Right forelimb (tissue), 1 donor: ENCODE results near the gene ST6GAL1.
"Not testable (repeated sequence)": the region's sequence is repeated elsewhere in the genome, so short reads cannot be mapped to it uniquely, and the experiment has no call there.

ENCODE experiments used
- DNase-seq: peaks from one replicate; pipeline ENCODE4 v3.0.0-alpha.2; 2018

The ST6GAL1 gene

GRCh38 chr3:186998937-186999368 lies 68.6 kb downstream of the ST6GAL1 start:
- DNase-seq = no peak

- no peak for DNase-seq
Observed at GRCh38 chr3:187000711-187001151, 70.4 kb downstream of the ST6GAL1 start.

GRCh38 chr3:187002915-187003314 lies 72.6 kb downstream of the ST6GAL1 start:
- no peak for DNase-seq

GRCh38 chr3:187005827-187006481 lies 75.6 kb downstream of the ST6GAL1 start:
- no peak for DNase-seq

GRCh38 chr3:187006864-187007630 lies 76.7 kb downstream of the ST6GAL1 start:
- no peak for DNase-seq

GRCh38 chr3:187010382-187010781 lies 80.1 kb downstream of the ST6GAL1 start:
- not testable (repeated sequence) for DNase-seq

GRCh38 chr3:187011915-187012314 lies 81.6 kb downstream of the ST6GAL1 start:
- DNase-seq = no peak

- DNase-seq = no peak
Observed at GRCh38 chr3:187012609-187013051, 82.3 kb downstream of the ST6GAL1 start.

- no peak for DNase-seq
Observed at GRCh38 chr3:187013159-187013716, 82.9 kb downstream of the ST6GAL1 start.

- no peak for DNase-seq
Observed at GRCh38 chr3:187014417-187014864, 84.1 kb downstream of the ST6GAL1 start.

GRCh38 chr3:187015903-187016638 lies 85.7 kb downstream of the ST6GAL1 start:
- no peak for DNase-seq

- DNase-seq = no peak
Observed at GRCh38 chr3:187016639-187017345, 86.5 kb downstream of the ST6GAL1 start.

GRCh38 chr3:187017511-187018230 lies 87.3 kb downstream of the ST6GAL1 start:
- no peak for DNase-seq

GRCh38 chr3:187019542-187020072 lies 89.3 kb downstream of the ST6GAL1 start:
- DNase-seq = no peak

GRCh38 chr3:187020376-187020775 lies 90.0 kb downstream of the ST6GAL1 start:
- DNase-seq = no peak

GRCh38 chr3:187021748-187022402 lies 91.5 kb downstream of the ST6GAL1 start:
- no peak for DNase-seq

- no peak for DNase-seq
Observed at GRCh38 chr3:187022403-187023029, 92.2 kb downstream of the ST6GAL1 start.

GRCh38 chr3:187023340-187023739 lies 93.0 kb downstream of the ST6GAL1 start:
- DNase-seq = not testable (repeated sequence)

GRCh38 chr3:187024536-187025226 lies 94.4 kb downstream of the ST6GAL1 start:
- no peak for DNase-seq

- DNase-seq = no peak
Observed at GRCh38 chr3:187025254-187025655, 94.9 kb downstream of the ST6GAL1 start.
